PC-3 (cell line): Measurements from ENCODE around the gene TMEM243. TPM values are rescaled to one million over a fixed set of nuclear protein-coding genes. Genes with fewer than 3 reads are reported as not detected.

Experiments
- ATAC-seq: fragments of 200-7000 bp; cut with Tn5 transposase; 2 replicates; pipeline ENCODE4 v1.9.1; 2020; ENCODE audit warnings: mild to moderate bottlenecking, moderate library complexity
- BruUV-seq: library from RNA; stranded (reverse); fragments of 400-500 nt; replicated peaks from 2 replicates; lab custom pipeline; 2021; lab: Mats Ljungman, UMichigan
- CTCF ChIA-PET: fragments of 300-600 bp; sonication (Branson Sonifier 250); formaldehyde crosslinking; loops from one replicate; lab custom pipeline; 2022; ENCODE audit warnings: antibody characterized with exemption; lab: Charles Lee
- POLR2A ChIA-PET: fragments of 300-600 bp; sonication (Branson Sonifier 250); formaldehyde crosslinking; loops from one replicate; lab custom pipeline; 2022; ENCODE audit warnings: antibody characterized with exemption; ENCODE audit not compliant: unreplicated experiment; lab: Charles Lee
- DNase-seq: peaks from one replicate; pipeline ENCODE4 v3.0.0-alpha.2; 2015
- H2AFZ ChIP-seq: fragments of 300-600 bp; sonication (generic); 2 replicates; pipeline ENCODE4 v1.6.0; 2016; ENCODE audit warnings: antibody characterized with exemption, low read length
- H3F3A ChIP-seq: fragments of 300-600 bp; sonication (generic); one replicate; pipeline ENCODE4 v1.6.0; 2017; ENCODE audit warnings: antibody characterized with exemption, low read length, control low read depth, mild to moderate bottlenecking; ENCODE audit not compliant: unreplicated experiment
- H3K27ac ChIP-seq: fragments of 300-600 bp; sonication (generic); 2 replicates; pipeline ENCODE4 v1.5.1; 2016; ENCODE audit warnings: mild to moderate bottlenecking, low read length
- H3K27me3 ChIP-seq: fragments of 300-600 bp; sonication (generic); 2 replicates; pipeline ENCODE4 v1.6.1; 2016; ENCODE audit warnings: low read length, mixed read lengths
- H3K36me3 ChIP-seq: fragments of 300-600 bp; sonication (generic); 2 replicates; pipeline ENCODE4 v1.6.1; 2016; ENCODE audit warnings: low read depth, mixed run types, low read length, mixed read lengths
- H3K4me1 ChIP-seq: fragments of 300-600 bp; sonication (generic); 2 replicates; pipeline ENCODE4 v1.5.1; 2016; ENCODE audit warnings: low read length; ENCODE audit not compliant: insufficient read depth
- H3K4me2 ChIP-seq: fragments of 300-600 bp; sonication (generic); 2 replicates; pipeline ENCODE4 v1.6.0; 2016; ENCODE audit warnings: low read length
- H3K4me3 ChIP-seq: fragments of 300-600 bp; sonication (generic); 2 replicates; pipeline ENCODE4 v1.5.1; 2016; ENCODE audit warnings: mild to moderate bottlenecking, low read length, mixed read lengths
- H3K79me2 ChIP-seq: fragments of 300-600 bp; sonication (generic); 2 replicates; pipeline ENCODE4 v1.6.1; 2017; ENCODE audit warnings: low read length, mixed read lengths
- H3K9ac ChIP-seq: fragments of 300-600 bp; sonication (generic); 2 replicates; pipeline ENCODE4 v1.6.0; 2016; ENCODE audit warnings: mild to moderate bottlenecking, low read length
- H3K9me2 ChIP-seq: fragments of 300-600 bp; sonication (generic); replicated peaks from 2 replicates; pipeline ENCODE4 v1.6.1; 2016; ENCODE audit warnings: mixed run types, low read length, mixed read lengths
- H3K9me3 ChIP-seq: fragments of 300-600 bp; sonication (generic); 2 replicates; pipeline ENCODE4 v1.6.1; 2016; ENCODE audit warnings: low read length, mixed read lengths
- H4K20me1 ChIP-seq: fragments of 300-600 bp; sonication (generic); 2 replicates; pipeline ENCODE4 v1.6.1; 2016; ENCODE audit warnings: low read length, mixed read lengths
- EZH2 ChIP-seq: fragments of 300-600 bp; sonication (generic); IDR thresholded peaks from one replicate; pipeline ENCODE4 v1.6.1; 2017; ENCODE audit warnings: antibody characterized with exemption, mild to moderate bottlenecking, low read length; ENCODE audit not compliant: unreplicated experiment
- EZH2phosphoT487 ChIP-seq: fragments of 300-600 bp; sonication (generic); IDR thresholded peaks from 2 replicates; pipeline ENCODE4 v1.6.1; 2018; ENCODE audit warnings: mild to moderate bottlenecking, antibody characterized with exemption, low read length, borderline replicate concordance
- intact Hi-C: fragments of 100-400 bp; cut with micrococcal nuclease; formaldehyde crosslinking; loops from 2 replicates; pipeline ENCODE4 v1.9.0; 2023
- total RNA-seq: library from RNA; depleted of rRNA; stranded (reverse); fragments of >200 nt; gene quantifications from 2 replicates; pipeline ENCODE4 v1.2.3, GENCODE V29; 2014
- TF ChIP-seq, protein P1 (sequence below): fragments of 300-600 bp; sonication (generic); conservative IDR thresholded peaks from 2 replicates; pipeline ENCODE4 v1.5.1; 2017; ENCODE audit warnings: antibody characterized with exemption, low read depth, mild to moderate bottlenecking, low read length

TMEM243 gene
- total RNA-seq, 1 experiment from 2014 or later: 16.6 TPM

DNA sequence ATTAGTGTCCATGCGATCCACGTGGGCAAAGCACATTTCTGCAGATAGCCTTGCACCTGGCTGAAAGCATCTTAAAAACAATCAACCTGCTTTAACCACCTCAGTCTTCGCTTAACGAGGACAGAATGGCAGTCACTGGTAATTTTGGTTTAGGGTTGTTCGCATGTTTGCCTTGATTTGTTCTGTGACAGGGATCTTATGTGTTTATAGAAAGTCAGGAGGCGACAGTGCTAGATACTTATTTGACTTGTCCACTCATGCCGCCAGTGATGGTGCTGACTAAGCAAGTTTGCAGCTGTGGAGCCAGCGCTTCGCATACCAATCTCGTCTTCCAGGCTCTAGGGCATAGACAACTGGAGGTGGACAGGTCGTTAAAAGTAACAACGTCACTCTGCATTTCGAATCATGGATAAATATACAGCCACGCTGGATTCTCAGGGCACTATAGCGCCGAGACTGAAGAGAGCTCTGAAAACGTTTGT, 1.2 kb upstream of the TMEM243 start:
- peaks cover 24% of the 10 kb centered on the region for H3K79me2 ChIP-seq
- BruUV-seq: no TSS peak
- H3K4me3 ChIP-seq: peak overlapping the region; percentile 94
- DNase-seq (peak; percentile 51), ATAC-seq (peak; percentile 8; the same call in 1 of the 2 replicates)
- H3K4me2 ChIP-seq: peak overlapping the region; percentile 99
- no peaks in the 10 kb centered on the region for H3K9me2 ChIP-seq
- POLR2A ChIA-PET: interaction anchor here (0.6 to 0.7 kb wide), 2 partner anchors 56 to 246 kb away, joined by 3 read pairs; no protein-coding TSS in a partner anchor
- peak overlapping the region; percentile 99 for H2AFZ ChIP-seq
- H3F3A ChIP-seq: no peaks in the 10 kb centered on the region
- no peak overlapping the region for H3K27ac ChIP-seq
- no peaks in the 10 kb centered on the region for H3K27me3 ChIP-seq
- peak overlapping the region; percentile 86; the same call in 1 of the 2 replicates for H3K9ac ChIP-seq
- CTCF ChIA-PET: no interaction called here
- H3K36me3 ChIP-seq: no peaks in the 10 kb centered on the region
- no peak for TF ChIP-seq EZH2
- TF ChIP-seq EZH2phosphoT487: no peak
- TF ChIP-seq, protein P1, sequence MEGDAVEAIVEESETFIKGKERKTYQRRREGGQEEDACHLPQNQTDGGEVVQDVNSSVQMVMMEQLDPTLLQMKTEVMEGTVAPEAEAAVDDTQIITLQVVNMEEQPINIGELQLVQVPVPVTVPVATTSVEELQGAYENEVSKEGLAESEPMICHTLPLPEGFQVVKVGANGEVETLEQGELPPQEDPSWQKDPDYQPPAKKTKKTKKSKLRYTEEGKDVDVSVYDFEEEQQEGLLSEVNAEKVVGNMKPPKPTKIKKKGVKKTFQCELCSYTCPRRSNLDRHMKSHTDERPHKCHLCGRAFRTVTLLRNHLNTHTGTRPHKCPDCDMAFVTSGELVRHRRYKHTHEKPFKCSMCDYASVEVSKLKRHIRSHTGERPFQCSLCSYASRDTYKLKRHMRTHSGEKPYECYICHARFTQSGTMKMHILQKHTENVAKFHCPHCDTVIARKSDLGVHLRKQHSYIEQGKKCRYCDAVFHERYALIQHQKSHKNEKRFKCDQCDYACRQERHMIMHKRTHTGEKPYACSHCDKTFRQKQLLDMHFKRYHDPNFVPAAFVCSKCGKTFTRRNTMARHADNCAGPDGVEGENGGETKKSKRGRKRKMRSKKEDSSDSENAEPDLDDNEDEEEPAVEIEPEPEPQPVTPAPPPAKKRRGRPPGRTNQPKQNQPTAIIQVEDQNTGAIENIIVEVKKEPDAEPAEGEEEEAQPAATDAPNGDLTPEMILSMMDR: no peak
- intact Hi-C loops: loop anchor here (1.0 to 5.0 kb wide), 2 partner anchors 17 to 288 kb away; no protein-coding TSS in a partner anchor
- H3K4me1 ChIP-seq: peaks cover 8% of the 10 kb centered on the region; the same call in 1 of the 2 replicates
- H4K20me1 ChIP-seq: no peaks in the 10 kb centered on the region
- no peaks in the 10 kb centered on the region for H3K9me3 ChIP-seq

DNA sequence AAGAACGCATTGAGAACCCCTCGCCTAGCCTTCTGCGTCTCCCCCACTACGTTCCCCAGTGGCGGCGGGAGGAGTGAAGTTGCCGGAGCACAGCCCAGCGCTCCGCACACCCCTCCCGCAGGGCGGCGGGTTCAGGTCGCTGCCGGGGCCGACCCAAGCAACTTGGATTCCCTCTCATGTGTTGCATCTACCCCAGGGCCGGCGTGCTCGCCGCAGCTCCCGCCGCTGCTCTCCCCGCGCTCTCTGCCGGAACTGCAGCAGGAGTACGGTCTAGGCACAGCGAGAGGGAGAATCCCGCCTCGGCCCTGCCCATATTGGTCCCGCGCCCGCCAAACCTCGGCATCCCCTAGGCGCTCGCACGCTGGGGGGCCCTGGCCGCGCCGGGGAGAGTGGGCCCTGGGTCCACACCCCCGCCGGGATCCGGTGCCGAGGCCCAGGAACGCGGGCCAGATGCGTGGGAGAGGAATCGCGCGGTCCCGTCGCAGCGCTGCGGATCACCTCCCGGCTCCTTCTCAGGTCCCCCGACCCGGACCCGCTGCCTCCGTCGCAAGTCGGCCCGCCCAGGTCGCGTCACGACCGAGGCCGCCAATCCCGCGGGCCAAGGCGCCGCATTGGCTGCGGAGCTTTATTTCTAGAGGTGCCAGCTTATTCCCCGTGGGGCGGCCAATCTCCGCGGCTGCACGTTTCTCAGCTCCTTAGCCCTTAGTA, 648 bp upstream of the TMEM243 start:
- ChIA-PET POLR2A (interaction anchor here (0.6 to 0.7 kb wide), 2 partner anchors 55 to 246 kb away, joined by 3 read pairs; no protein-coding TSS in a partner anchor), CTCF (no interaction called here)
- peak overlapping the region; percentile 86 for H3K9ac ChIP-seq
- no peaks in the 10 kb centered on the region for H4K20me1 ChIP-seq
- H3F3A ChIP-seq: no peaks in the 10 kb centered on the region
- H2AFZ ChIP-seq: peak overlapping the region; percentile 99
- H3K4me1 ChIP-seq: peaks cover 8% of the 10 kb centered on the region; the same call in 1 of the 2 replicates
- peak; percentile 82 for DNase-seq
- H3K27me3 ChIP-seq: no peaks in the 10 kb centered on the region
- H3K27ac ChIP-seq: peak overlapping the region; percentile 14; the same call in 1 of the 2 replicates
- H3K4me3 ChIP-seq: peak overlapping the region; percentile 94
- peak overlapping the region; percentile 99 for H3K4me2 ChIP-seq
- H3K79me2 ChIP-seq: peaks cover 24% of the 10 kb centered on the region
- H3K9me3 ChIP-seq: no peaks in the 10 kb centered on the region
- no TSS peak for BruUV-seq
- peak; percentile 80 for ATAC-seq
- no peaks in the 10 kb centered on the region for H3K36me3 ChIP-seq
- H3K9me2 ChIP-seq: no peaks in the 10 kb centered on the region
- no peak for TF ChIP-seq EZH2phosphoT487
- TF ChIP-seq, protein P1: no peak
- no peak for TF ChIP-seq EZH2
- intact Hi-C loops: loop anchor here (1.0 to 5.0 kb wide), 2 partner anchors 17 to 288 kb away; no protein-coding TSS in a partner anchor
